HepG2 (cell line): ENCODE data around the gene TUBG2. TPM values are rescaled to one million over a fixed set of nuclear protein-coding genes. Genes with fewer than 3 reads are reported as not detected.

Experiments used
- BATF2 ChIP-seq: sonication (generic); formaldehyde crosslinking; IDR thresholded peaks from 2 replicates; pipeline ENCODE4 v1.8.0; 2022; ENCODE audit warnings: mild to moderate bottlenecking, missing genetic modification reagents, moderate library complexity
- GATAD1 ChIP-seq: IDR thresholded peaks from 2 replicates; pipeline ENCODE4 v1.6.1; 2016; ENCODE audit warnings: missing genetic modification reagents, missing compliant biosample characterization
- HMGA1 ChIP-seq: sonication (generic); formaldehyde crosslinking; conservative IDR thresholded peaks from 2 replicates; pipeline ENCODE4 v1.4.0; 2020; ENCODE audit warnings: missing genetic modification reagents
- HOXA3 ChIP-seq: sonication (generic); formaldehyde crosslinking; IDR thresholded peaks from 2 replicates; pipeline ENCODE4 v1.5.0; 2020; ENCODE audit warnings: missing genetic modification reagents
- KMT2A ChIP-seq: sonication (generic); formaldehyde crosslinking; IDR thresholded peaks from 2 replicates; pipeline ENCODE4 v1.4.0; 2020; ENCODE audit warnings: missing genetic modification reagents
- MAFG ChIP-seq: sonication (generic); formaldehyde crosslinking; IDR thresholded peaks from 2 replicates; pipeline ENCODE4 v1.5.1; 2020; ENCODE audit warnings: mild to moderate bottlenecking, missing genetic modification reagents
- MAZ ChIP-seq, 2 experiments: sonication (generic) in 1 of 2; formaldehyde crosslinking in 1 of 2; IDR thresholded peaks; 2 replicates each; pipeline versions ENCODE4 v1.5.0 to v1.6.1; 2012 to 2020; ENCODE audit warnings: low read depth in 2 of 2, mild to moderate bottlenecking in 2 of 2, borderline replicate concordance in 1 of 2, improper control_type of control experiment in 1 of 2, low read length in 1 of 2, missing genetic modification reagents in 1 of 2, moderate library complexity in 1 of 2
- NR2F6 ChIP-seq, 2 experiments: IDR thresholded peaks; 2 replicates each; pipeline ENCODE4 v1.6.1; 2016; ENCODE audit warnings: antibody characterized with exemption in 1 of 2, mild to moderate bottlenecking in 1 of 2
- SNAPC5 ChIP-seq: sonication (generic); formaldehyde crosslinking; IDR thresholded peaks from 2 replicates; pipeline ENCODE4 v1.8.1; 2023; ENCODE audit warnings: mild to moderate bottlenecking, missing genetic modification reagents, borderline replicate concordance
- UBTF ChIP-seq: sonication (generic); formaldehyde crosslinking; IDR thresholded peaks from 2 replicates; pipeline ENCODE4 v1.4.0; 2020; ENCODE audit warnings: mild to moderate bottlenecking, missing genetic modification reagents
- YEATS4 ChIP-seq: sonication (generic); formaldehyde crosslinking; IDR thresholded peaks from 2 replicates; pipeline ENCODE4 v1.4.0; 2020; ENCODE audit warnings: missing genetic modification reagents, borderline replicate concordance
- ZBTB39 ChIP-seq: sonication (generic); formaldehyde crosslinking; IDR thresholded peaks from 2 replicates; pipeline ENCODE4 v1.5.0; 2020; ENCODE audit warnings: missing genetic modification reagents
- ZHX1 ChIP-seq: sonication (generic); formaldehyde crosslinking; IDR thresholded peaks from 2 replicates; pipeline ENCODE4 v1.8.1; 2022; ENCODE audit warnings: low read depth, mild to moderate bottlenecking, missing genetic modification reagents
- ZMYM3 ChIP-seq: sonication (generic); formaldehyde crosslinking; IDR thresholded peaks from 2 replicates; pipeline ENCODE4 v1.5.1; 2020; ENCODE audit warnings: mild to moderate bottlenecking, missing genetic modification reagents
- ZNF292 ChIP-seq: sonication (generic); formaldehyde crosslinking; IDR thresholded peaks from 2 replicates; pipeline ENCODE4 v1.8.1; 2022; ENCODE audit warnings: mild to moderate bottlenecking, low read depth, missing genetic modification reagents, borderline replicate concordance
- ZNF44 ChIP-seq: sonication (generic); formaldehyde crosslinking; IDR thresholded peaks from 2 replicates; pipeline ENCODE4 v1.5.1; 2020; ENCODE audit warnings: mild to moderate bottlenecking, missing genetic modification reagents
- ZNF446 ChIP-seq: sonication (generic); formaldehyde crosslinking; IDR thresholded peaks from 2 replicates; pipeline ENCODE4 v1.5.0; 2020; ENCODE audit warnings: mild to moderate bottlenecking, missing genetic modification reagents
- ZNF580 ChIP-seq: IDR thresholded peaks from 2 replicates; pipeline ENCODE4 v1.6.1; 2016; ENCODE audit warnings: low read depth, borderline replicate concordance
- ZNF747 ChIP-seq: sonication (generic); formaldehyde crosslinking; IDR thresholded peaks from 2 replicates; pipeline ENCODE4 v1.8.1; 2023; ENCODE audit warnings: missing genetic modification reagents, mild to moderate bottlenecking, borderline replicate concordance
- polyA plus RNA-seq, 8 experiments: library from polyadenylated mRNA; depleted of rRNA in 3 of 8; stranded (reverse) in 7 of 8; unstranded in 1 of 8; fragments of >200 nt; fragmentation: Illumina TruSeq in 4 of 8; extraction: Trizol in 4 of 8; gene quantifications; 2 replicates each; pipeline versions ENCODE4 v1.2.1 to v1.2.3, GENCODE V29; 2011 to 2016; ENCODE audit warnings: low read depth in 4 of 8, missing spikeins in 1 of 8, mixed read lengths in 1 of 8; ENCODE audit not compliant: insufficient read depth in 1 of 8
- total RNA-seq, 5 experiments: library from RNA; depleted of rRNA; stranded (reverse); fragments of >200 nt; fragmentation: Illumina TruSeq; extraction: Trizol; gene quantifications; 2 replicates each; pipeline ENCODE4 v1.2.3, GENCODE V29; 2016; ENCODE audit warnings: low read depth in 1 of 5

TUBG2 gene
- total and polyA plus RNA-seq, 2 of the 13 experiments (the other 11 are each of a cell fraction or from before 2014, with no cell fraction given): 16.0 to 42.3 TPM

GRCh38 chr17:42659079-42659931 lies at the start of gene TUBG2 (continued):
- TF ChIP-seq ZMYM3 (no peak), ZNF292 (CRISPR knock-in tag) (0 out of 2 replicates have a peak, but pooled peaks have one; percentile 76), SNAPC5 (CRISPR knock-in tag) (no peak), ZNF44 (CRISPR knock-in tag) (peak; percentile 90; the same call in 1 of the 2 replicates), ZHX1 (CRISPR knock-in tag) (no peak; the same call in 1 of the 2 replicates), HMGA1 (CRISPR knock-in tag) (no peak), NR2F6 (IDR thresholded peaks at IDR 0.05) (no peak), NR2F6 (CRISPR knock-in tag; IDR thresholded peaks at IDR 0.05) (peak; percentile 27; the same call in 1 of the 2 replicates), ZNF446 (CRISPR knock-in tag) (peak; percentile 64; the same call in 1 of the 2 replicates), BATF2 (CRISPR knock-in tag) (peak; percentile 47; the same call in 1 of the 2 replicates), ZNF580 (CRISPR knock-in tag) (peak; percentile 62; the same call in 1 of the 2 replicates), ZNF747 (0 out of 2 replicates have a peak, but pooled peaks have one; percentile 64), YEATS4 (CRISPR knock-in tag) (peak; percentile 85), HOXA3 (CRISPR knock-in tag) (no peak; the same call in 1 of the 2 replicates), UBTF (peak; percentile 81; the same call in 1 of the 2 replicates), ZBTB39 (CRISPR knock-in tag) (no peak), MAZ (IDR thresholded peaks at IDR 0.05; ENCODE audit: borderline replicate concordance, low read depth, low read length) (no peak), MAZ (CRISPR knock-in tag; IDR thresholded peaks at IDR 0.05; ENCODE audit: low read depth) (0 out of 2 replicates have a peak, but pooled peaks have one; percentile 24), GATAD1 (CRISPR knock-in tag) (peak; percentile 76), KMT2A (CRISPR knock-in tag) (0 out of 2 replicates have a peak, but pooled peaks have one; percentile 52), MAFG (CRISPR knock-in tag) (no peak)
